Sigmoid colon (tissue), 4 donors: ENCODE results near the gene DNAJA1.

Source experiments
- EP300 ChIP-seq, 4 donors: sonication (generic); formaldehyde crosslinking; IDR thresholded peaks; one replicate each; pipeline ENCODE4 v1.6.1; 2017; ENCODE audit warnings: antibody characterized with exemption in 4 of 4
- POLR2A ChIP-seq, 2 donors: fragments of 450-650 bp; IDR thresholded peaks; one replicate each; pipeline ENCODE4 v1.6.1; 2016; ENCODE audit warnings: antibody characterized with exemption in 2 of 2, mild to moderate bottlenecking in 2 of 2, moderate library complexity in 2 of 2
- POLR2AphosphoS5 ChIP-seq, 4 donors: sonication (generic); formaldehyde crosslinking; IDR thresholded peaks; one replicate each; pipeline ENCODE4 v1.6.1; 2017; ENCODE audit warnings: antibody characterized with exemption in 4 of 4
- TF ChIP-seq, protein P1 (sequence below), 4 experiments: fragments of 450-650 bp in 3 of 4; fragments of 200-600 bp in 1 of 4; IDR thresholded peaks; one replicate each; pipeline ENCODE4 v1.5.1; 2016 to 2019; ENCODE audit warnings: antibody characterized with exemption in 4 of 4, mild to moderate bottlenecking in 3 of 4, moderate library complexity in 2 of 4

- TF ChIP-seq, protein P1, sequence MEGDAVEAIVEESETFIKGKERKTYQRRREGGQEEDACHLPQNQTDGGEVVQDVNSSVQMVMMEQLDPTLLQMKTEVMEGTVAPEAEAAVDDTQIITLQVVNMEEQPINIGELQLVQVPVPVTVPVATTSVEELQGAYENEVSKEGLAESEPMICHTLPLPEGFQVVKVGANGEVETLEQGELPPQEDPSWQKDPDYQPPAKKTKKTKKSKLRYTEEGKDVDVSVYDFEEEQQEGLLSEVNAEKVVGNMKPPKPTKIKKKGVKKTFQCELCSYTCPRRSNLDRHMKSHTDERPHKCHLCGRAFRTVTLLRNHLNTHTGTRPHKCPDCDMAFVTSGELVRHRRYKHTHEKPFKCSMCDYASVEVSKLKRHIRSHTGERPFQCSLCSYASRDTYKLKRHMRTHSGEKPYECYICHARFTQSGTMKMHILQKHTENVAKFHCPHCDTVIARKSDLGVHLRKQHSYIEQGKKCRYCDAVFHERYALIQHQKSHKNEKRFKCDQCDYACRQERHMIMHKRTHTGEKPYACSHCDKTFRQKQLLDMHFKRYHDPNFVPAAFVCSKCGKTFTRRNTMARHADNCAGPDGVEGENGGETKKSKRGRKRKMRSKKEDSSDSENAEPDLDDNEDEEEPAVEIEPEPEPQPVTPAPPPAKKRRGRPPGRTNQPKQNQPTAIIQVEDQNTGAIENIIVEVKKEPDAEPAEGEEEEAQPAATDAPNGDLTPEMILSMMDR (IDR thresholded peaks at IDR 0.05), result no peak
- no peak for TF ChIP-seq POLR2A (IDR thresholded peaks at IDR 0.05)
- no peak for TF ChIP-seq EP300 (IDR thresholded peaks at IDR 0.05)
- TF ChIP-seq POLR2AphosphoS5 (IDR thresholded peaks at IDR 0.05), result no peak
These were observed 11.0 kb upstream of the DNAJA1 start for GRCh38 chr9:33013962-33014664.
